ENCODE measurements around the gene CA9. TPM values are rescaled to one million over a fixed set of nuclear protein-coding genes. Genes with fewer than 3 reads are reported as not detected.
A peak's percentile ranks its signal among the peaks of the same experiment; 100 is the strongest.

The CA9 gene
- total and polyA plus RNA-seq, 9 of the 15 experiments (the other 6 are each of a cell fraction or from before 2014, with no cell fraction given), result 0.15 to 10.6 (median 0.60) TPM; not detected in 4

DNA sequence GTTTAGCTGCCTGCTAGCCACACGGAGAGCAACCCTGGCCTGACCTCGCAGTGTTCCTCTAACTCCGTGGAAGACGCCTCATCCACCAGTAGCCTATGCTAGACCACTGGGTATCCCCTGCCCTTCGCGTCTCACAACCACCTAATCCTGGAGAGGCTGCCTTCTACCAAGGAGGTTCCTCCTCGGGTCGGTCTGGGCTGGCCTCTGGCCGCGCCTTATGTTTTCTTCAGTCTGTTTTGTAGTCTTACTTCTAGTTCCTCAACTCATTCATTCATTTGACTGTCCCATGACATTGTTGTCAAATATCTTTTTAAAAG, 17.6 kb downstream of the CA9 start:
- Histone ChIP-seq H3K9ac (ENCODE audit: insufficient read depth in 1 of 2, low read depth in 2 of 2, low read length in 2 of 2) (peak overlapping the region; percentile 73 to 92), H2AFZ (ENCODE audit: low read depth, low read length) (peak overlapping the region; percentile 91), H3K4me3 (peak overlapping the region; percentile 72), H3K9me3 (replicated peaks; ENCODE audit: control insufficient read depth, insufficient read depth, low read depth, low read length) (no peaks in the 10 kb centered on the region), H4K20me1 (replicated peaks; ENCODE audit: control insufficient read depth, insufficient read depth, low read length) (no peaks in the 10 kb centered on the region), H3K79me2 (ENCODE audit: control insufficient read depth, insufficient read depth, low read length) (no peaks in the 10 kb centered on the region), H3K9me1 (ENCODE audit: control insufficient read depth, insufficient read depth, low read length) (no peaks in the 10 kb centered on the region), H3K4me1 (replicated peaks in 1 of 2; ENCODE audit: control insufficient read depth in 2 of 2, insufficient read depth in 2 of 2, low read length in 2 of 2) (peaks cover 12 to 23% of the 10 kb centered on the region in 2 experiments; a peak in 4 of 5 replicates), H3K27me3 (ENCODE audit: control insufficient read depth in 2 of 2, insufficient read depth in 2 of 2, low read length in 2 of 2) (no peaks in the 10 kb centered on the region), H3K4me2 (ENCODE audit: insufficient read depth, low read length) (peak overlapping the region; percentile 89), H3K36me3 (ENCODE audit: control insufficient read depth, insufficient read depth, low read length) (peaks cover 8% of the 10 kb centered on the region; the same call in 2 of the 3 replicates), H3K27ac (ENCODE audit: extremely low read depth, low read depth, low read length) (peak overlapping the region; percentile 86)
- FAIRE-seq (peak; percentile 11), DNase-seq (ENCODE audit: extremely low read depth in 1 of 4, low spot score in 3 of 4) (no peak), ATAC-seq (peak; percentile 70; the same call in 2 of the 3 replicates)
- intact Hi-C loops (cut with micrococcal nuclease), result no loop called here
- POLR2A ChIA-PET, result interaction anchor here (0.6 to 1.9 kb wide), 10 partner anchors 12 to 50 kb away, joined by 3 to 10 read pairs (median 4); partner anchors contain the start of genes CREB3 and TLN1
- TSS peak; percentile 76 for BruUV-seq (replicated peaks)
- CTCF ChIA-PET (ENCODE audit: low intra/inter-chr PET ratio), result no interaction called here
- TF ChIP-seq, protein P1, sequence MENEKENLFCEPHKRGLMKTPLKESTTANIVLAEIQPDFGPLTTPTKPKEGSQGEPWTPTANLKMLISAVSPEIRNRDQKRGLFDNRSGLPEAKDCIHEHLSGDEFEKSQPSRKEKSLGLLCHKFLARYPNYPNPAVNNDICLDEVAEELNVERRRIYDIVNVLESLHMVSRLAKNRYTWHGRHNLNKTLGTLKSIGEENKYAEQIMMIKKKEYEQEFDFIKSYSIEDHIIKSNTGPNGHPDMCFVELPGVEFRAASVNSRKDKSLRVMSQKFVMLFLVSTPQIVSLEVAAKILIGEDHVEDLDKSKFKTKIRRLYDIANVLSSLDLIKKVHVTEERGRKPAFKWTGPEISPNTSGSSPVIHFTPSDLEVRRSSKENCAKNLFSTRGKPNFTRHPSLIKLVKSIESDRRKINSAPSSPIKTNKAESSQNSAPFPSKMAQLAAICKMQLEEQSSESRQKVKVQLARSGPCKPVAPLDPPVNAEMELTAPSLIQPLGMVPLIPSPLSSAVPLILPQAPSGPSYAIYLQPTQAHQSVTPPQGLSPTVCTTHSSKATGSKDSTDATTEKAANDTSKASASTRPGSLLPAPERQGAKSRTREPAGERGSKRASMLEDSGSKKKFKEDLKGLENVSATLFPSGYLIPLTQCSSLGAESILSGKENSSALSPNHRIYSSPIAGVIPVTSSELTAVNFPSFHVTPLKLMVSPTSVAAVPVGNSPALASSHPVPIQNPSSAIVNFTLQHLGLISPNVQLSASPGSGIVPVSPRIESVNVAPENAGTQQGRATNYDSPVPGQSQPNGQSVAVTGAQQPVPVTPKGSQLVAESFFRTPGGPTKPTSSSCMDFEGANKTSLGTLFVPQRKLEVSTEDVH (IDR thresholded peaks at IDR 0.05; ENCODE audit: low read depth, partially characterized antibody), result no peak
- in situ Hi-C loops (cut with MboI), result no loop called here
- WGBS (ENCODE audit: insufficient coverage, low coverage, missing lambda C conversion rate), result 20% methylated on average over 6 of the region's 10 CpGs

Measured in K562 (cell line).